GM10847 (cell line): ENCODE measurements around the gene UBL4A.

Experiments
- POLR2A ChIP-seq: IDR thresholded peaks from 2 replicates; pipeline ENCODE4 v1.6.1; 2011; ENCODE audit not compliant: insufficient read length; ENCODE audit errors: extremely low read depth

The UBL4A gene

DNA sequence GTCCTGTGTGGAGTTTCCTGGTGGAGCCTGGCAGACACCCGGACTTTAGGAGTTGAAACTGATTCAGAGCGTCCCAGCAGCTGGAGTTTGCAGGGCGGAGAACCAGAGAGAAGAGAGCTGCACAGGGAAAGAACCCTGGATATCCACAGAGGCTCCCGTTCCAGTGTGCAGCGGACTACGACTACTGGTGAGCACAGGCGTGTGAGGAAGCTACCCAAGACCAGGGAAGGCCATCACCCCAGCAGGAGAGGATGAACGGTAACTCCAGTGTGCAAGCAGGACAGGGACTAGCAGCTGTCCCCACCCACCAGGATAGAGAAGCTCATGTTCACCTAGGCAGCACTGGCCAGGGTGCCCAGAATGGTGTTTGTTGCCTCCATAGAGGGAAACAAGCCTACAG is 9.6 kb downstream of the UBL4A start:
- TF ChIP-seq POLR2A: no peak

DNA sequence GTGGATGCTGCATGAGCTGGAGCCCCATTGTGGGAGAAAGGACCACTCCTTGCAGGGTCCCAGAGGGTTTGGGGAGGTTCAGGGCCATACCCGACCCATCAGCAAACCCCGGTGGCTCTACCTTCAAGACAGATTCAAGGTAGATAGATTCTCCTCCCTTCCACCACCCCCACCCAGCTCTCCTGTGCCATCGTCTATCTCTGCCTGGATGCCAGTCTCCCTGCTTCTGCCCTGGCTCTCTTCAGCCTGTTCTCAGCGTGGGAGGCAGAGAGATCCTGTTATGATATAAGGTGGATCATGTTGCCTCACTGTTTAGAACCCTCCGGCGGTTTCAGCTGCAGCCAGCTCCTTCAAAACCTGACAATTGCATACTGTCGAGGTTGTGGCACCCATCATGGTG is 12.7 kb downstream of the UBL4A start:
- TF ChIP-seq POLR2A: no peak

DNA sequence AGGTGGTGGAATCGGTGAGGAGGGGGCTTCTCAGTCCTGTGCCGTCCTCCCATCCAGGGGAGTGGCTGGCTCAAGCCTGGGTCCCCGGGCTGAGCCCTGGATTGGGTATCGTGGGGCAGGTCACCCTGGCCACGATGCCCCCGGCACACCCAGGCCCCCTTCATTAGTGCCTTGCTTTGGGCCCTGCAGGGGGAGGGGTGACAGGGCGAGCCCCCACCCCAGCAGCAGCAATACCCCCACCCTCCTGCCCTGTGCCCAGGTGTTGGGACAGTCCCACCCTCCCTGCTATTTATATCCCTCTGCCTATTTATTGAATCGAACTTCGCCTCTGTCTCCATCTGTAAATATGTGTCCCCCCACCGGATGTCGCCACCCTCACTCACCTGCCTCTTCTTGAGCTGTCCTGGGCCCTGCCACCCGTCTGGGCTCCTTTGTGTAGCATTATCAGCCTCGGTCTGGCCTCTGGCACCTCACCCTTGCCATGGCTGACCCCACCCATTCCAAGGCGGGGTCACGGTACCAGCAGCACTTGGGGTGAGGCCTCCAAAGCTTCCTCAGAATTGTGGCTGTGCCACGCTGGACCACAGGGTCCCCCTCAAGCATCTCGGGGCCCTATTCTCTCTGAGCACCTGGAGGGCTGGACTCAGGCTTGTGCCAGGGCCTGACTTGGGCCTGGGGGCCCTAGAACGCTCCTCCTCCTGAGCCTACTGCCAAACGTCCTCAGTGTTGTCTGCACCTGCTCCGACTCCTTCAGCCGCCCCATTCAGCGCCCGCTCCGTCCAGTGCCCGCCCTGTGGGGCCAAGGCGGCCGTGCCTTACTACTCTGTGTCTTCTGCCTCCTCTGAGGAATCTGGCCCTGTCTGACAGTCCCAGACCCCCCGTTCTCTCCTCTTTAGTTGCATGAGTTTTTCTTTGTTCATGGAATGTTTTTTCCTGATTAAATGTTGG is 13.5 kb downstream of the UBL4A start:
- no peak for TF ChIP-seq POLR2A

DNA sequence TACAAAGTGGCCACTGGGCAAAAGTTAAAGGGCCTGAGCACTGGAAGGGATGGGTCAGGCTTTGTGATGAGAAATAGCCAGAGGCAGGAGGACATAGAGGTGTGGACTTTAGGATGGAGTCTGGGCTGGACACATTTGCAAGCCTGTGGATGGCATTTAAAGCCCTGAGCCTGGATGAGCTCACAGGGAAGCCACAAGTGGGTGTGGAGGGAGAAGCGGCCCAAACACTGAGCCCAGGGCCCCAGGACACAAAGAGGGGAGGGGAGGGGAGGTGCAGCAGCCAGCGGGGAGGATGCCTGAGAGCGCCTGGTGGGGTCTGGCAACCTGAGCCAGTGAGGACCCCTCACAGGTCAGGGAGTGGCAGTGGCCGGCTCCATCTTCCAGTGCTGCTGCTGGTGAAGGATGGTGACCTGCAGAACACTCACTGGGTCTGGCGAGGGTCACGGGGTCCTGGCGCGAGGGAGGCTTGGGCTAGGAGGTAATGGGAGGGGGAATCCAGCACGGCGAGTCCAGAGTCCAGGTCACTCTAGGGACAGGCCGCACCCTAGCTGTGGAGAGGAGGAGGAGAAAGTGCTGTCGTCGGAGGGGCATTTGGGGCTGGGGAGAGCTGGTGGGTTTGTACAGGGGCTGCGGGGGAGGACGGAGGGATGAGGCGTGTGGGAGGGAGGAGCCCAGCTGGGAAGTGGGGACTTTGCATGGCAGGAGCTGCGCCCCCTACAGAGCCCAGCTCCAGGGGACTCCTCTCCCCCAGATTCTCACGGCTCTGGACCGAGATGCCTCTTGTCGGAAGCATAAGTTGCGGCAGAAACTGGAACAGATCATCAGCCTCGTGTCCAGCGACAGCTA is 14.4 kb downstream of the UBL4A start:
- no peak for TF ChIP-seq POLR2A

DNA sequence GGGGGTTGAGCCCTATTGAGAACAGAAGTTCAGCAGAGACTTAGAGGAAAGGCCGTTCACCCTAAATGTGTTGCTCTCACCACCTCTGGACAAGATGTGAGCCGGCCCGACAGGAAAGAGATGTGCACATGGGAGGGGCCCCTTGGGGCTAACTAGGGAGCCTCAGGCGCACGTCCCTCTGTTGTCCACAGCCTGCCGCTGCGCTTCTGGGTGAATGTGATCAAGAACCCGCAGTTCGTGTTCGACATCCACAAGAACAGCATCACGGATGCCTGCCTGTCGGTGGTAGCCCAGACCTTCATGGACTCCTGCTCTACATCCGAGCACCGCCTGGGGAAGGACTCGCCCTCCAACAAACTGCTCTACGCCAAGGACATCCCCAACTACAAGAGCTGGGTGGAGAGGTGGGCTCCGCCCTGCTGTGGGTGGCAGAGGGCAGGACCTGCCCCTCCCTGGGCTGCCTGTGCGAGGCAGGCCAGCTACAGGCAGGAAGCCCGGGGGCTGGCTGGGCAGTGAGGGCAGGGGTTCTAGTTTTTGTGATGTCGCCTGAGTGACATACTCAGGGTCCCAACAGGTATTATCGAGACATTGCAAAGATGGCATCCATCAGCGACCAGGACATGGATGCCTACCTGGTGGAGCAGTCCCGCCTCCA is 15.4 kb downstream of the UBL4A start:
- no peak for TF ChIP-seq POLR2A

DNA sequence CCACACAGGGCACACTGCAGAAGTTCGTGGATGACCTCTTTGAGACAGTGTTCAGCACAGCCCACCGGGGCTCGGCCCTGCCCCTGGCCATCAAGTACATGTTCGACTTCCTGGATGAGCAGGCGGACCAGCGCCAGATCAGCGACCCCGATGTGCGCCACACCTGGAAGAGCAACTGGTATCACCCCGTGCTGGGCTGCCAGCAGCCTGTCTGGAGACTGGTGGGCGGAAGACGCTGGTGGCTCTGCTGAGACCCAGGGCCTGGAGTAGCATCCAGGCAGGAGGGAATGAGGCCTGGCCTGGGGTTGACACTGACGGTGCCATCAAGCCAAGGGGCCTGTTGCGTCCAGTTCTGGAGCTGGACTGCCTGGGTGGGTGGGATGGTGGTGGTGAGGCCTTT is 16.0 kb downstream of the UBL4A start:
- TF ChIP-seq POLR2A: no peak

DNA sequence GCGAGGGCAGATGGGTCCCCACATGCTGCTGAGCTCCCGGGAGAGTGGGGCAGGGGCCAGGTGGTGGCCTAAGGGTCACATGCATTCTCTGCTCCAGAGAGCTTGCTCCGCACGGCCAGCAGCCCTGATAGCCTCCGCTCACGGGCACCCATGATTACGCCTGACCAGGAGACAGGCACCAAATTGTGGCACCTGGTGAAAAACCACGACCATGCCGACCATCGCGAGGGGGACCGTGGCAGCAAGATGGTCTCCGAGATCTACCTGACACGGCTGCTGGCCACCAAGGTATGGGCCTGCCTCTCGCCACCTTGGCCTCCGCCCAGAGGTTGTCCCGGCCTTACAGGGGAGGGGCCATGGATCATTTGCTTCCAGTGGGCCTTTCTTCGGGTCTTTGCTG is 16.5 kb downstream of the UBL4A start:
- no peak for TF ChIP-seq POLR2A

DNA sequence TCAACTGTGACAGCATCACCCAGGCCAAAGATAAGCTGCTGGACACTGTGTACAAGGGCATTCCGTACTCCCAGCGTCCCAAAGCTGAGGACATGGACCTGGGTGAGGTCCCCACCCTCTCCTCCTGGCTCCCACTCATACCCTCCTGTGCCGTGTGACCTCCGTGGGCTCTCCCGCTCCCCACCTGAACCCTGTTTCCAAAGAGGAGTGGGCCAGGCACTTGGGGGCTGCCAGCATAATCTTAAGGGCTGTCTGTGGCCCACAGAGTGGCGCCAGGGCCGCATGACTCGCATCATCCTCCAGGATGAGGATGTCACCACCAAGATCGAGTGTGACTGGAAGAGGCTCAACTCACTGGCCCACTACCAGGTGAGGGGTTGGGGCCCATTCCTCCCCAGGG is 17.3 kb downstream of the UBL4A start:
- no peak for TF ChIP-seq POLR2A

DNA sequence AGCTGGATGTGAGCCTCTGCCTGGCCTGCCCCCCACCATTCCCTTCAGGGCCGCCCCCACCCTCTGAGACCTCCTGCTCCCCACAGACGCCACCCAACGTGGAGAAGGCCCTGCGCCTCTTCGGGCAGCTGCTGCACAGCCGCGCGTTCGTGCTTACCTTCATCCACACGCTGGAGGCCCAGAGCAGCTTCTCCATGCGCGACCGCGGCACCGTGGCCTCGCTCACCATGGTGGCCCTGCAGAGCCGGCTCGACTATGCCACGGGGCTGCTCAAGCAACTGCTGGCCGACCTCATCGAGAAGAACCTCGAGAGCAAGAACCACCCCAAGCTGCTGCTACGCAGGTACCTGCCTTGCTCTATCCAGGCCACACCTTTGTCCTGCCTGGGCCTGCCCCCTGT is 18.2 kb downstream of the UBL4A start:
- no peak for TF ChIP-seq POLR2A

DNA sequence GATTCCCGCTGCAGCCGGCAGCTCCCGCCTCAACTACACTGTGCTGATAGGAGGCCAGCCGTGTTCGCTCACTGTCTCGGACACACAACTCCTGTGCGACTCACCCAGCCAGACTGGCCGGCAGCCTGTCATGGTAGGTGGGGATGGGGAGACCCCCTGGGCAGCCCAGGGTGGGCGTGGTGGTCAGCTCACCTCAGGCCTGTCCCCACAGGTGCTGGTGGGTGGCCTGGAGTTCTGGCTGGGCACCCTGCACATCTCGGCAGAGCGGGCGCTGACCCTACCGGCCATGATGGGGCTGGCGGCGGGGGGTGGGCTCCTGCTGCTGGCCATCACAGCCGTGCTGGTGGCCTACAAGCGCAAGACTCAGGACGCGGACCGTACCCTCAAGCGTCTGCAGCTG is 18.9 kb downstream of the UBL4A start:
- no peak for TF ChIP-seq POLR2A

DNA sequence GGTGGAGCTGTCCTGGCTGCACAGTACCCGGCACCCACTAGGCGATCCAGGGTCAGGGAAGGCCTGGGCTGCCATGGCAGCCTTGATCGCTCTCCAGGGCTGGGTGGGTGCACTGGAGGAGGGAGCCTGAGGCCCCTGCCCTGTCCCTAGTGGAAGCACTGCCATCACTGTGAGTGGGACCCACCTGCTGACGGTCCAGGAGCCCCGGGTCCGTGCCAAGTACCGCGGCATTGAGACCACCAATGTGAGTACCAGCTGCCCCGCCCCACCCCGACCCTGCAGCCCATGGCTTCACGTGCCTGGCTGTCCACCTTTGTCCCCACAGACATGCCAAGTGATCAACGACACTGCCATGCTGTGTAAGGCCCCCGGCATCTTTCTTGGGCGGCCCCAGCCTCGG is 19.5 kb downstream of the UBL4A start:
- no peak for TF ChIP-seq POLR2A

DNA sequence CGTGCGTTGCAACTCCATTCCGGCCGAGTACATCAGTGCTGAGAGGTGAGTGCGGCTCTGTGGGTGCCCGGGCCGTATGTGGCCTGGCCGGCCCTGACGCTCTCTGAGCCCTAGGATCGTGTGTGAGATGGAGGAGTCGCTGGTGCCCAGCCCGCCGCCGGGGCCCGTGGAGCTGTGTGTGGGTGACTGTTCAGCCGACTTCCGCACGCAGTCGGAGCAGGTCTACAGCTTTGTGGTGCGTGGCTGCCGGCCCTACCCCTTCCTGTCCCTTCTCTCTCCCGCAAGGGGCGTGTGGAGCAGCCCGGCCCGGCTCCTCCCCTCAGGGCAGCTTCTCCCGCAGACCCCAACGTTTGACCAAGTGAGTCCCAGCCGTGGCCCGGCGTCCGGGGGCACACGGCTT is 20.4 kb downstream of the UBL4A start:
- no peak for TF ChIP-seq POLR2A

DNA sequence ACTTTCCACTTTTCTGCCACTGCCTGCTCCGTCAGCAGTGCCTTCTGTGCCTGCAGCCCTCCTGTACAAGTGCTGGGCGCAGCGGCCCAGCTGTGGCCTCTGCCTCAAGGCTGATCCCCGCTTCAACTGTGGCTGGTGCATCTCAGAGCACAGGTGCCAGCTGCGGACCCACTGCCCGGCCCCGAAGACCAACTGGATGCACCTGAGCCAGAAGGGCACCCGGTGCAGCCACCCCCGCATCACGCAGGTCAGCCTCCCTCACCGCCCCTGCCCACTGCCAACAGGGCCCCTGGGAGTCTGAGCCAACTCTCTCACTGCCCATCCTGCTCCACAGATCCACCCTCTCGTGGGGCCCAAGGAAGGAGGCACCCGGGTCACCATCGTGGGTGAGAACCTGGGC is 20.8 kb downstream of the UBL4A start:
- TF ChIP-seq POLR2A: no peak

DNA sequence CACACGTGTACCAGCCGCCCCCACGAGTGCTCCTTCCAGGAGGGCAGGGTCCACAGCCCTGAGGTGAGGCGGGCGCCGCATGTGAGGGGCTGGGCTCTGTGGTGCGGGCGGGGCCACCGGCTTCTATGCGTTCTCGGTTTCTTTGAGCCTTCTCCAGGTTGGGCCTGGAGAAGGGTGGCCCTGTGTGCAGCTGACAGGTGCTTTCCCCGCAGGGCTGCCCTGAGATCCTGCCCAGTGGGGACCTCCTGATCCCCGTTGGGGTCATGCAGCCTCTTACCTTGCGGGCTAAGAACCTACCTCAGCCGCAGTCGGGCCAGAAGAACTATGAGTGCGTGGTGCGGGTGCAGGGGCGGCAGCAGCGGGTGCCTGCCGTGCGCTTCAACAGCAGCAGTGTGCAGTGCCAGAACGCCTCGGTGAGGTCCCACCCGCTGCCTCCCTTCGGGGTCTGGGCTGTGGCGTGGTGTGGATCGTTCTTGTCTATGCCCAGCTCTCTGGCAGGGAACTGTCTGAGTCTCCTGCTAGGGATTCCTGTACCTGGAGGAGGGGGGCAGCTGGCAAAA is 21.5 kb downstream of the UBL4A start:
- no peak for TF ChIP-seq POLR2A

DNA sequence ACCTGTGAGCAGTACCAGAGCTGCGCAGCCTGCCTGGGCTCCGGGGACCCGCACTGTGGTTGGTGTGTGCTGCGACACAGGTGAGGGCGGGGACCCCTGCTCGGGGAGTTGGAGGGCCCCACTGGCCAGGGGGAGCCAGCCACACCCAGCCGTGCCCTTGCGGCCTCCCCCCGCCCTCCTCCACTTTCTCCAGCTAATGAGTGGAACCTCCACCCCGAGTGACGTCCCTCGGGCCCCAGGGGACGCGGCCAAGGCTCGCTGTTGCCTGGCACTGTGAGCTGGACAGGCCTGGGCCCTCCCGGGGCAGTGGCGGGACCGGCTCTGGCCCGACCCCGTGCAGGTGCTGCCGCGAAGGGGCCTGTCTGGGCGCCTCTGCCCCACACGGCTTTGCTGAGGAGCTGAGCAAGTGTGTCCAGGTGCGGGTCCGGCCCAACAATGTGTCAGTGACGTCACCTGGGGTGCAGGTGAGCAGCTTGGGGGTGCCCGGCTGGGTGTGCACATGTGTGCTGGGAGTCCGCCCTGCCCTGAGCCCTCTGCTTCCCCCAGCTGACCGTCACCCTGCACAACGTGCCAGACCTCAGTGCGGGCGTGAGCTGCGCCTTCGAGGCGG is 22.7 kb downstream of the UBL4A start:
- TF ChIP-seq POLR2A: no peak

DNA sequence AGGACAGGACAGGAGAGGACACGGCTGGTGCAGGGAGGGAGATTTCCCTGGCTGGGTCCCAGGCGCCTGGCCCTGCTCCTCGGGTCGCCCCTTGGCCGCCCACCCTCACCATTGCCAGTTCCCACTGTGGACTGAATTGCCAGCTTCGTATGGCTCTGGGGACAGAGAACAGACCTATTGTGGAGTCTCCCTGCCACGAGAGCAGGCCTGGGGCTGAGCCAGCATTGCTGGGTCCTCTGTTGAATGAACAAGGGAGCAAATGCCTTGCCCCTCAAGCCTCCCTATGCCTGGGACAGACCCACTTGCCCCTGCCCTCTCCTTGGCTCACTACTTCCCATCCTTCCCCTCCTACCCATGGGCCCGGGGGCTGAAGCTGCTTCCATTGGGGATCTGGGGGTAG is 24.0 kb downstream of the UBL4A start:
- TF ChIP-seq POLR2A: no peak

DNA sequence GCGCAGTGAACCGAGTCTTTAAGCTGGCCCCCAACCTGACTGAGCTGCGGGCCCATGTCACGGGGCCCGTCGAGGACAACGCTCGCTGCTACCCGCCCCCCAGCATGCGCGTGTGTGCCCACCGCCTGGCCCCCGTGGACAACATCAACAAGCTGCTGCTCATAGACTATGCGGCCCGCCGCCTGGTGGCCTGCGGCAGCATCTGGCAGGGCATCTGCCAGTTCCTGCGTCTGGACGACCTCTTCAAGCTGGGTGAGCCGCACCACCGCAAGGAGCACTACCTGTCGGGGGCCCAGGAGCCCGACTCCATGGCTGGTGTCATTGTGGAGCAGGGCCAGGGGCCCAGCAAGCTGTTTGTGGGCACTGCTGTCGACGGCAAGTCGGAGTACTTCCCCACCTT is 26.1 kb downstream of the UBL4A start:
- TF ChIP-seq POLR2A: no peak
